ENCODE measurements around the gene WDR70.

DNA sequence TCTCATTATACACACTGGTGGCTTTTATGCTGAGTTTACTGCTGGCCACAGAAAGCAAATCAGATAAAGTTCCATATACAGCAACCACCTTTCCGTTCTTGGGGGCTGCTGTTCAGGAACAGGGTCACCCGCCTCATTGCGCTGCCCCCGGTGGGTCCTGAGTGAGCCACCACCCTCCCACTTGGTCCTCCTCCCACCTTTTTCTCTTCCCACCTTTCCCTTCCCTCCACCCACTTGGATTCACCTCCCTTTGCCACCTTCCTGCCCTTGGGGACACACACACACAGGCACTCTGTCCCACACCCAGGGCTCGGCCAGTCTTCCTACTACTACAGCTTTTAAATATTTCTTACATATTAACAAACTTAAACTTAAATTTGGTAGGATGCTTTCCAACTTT lies 127.6 kb downstream of the WDR70 start:
- TF ChIP-seq CTCF (conservative IDR thresholded peaks at IDR 0.05) (no peak), EZH2 (IDR thresholded peaks at IDR 0.05; ENCODE audit: low read depth) (no peak)

All from PC-9 (cell line).